ENCODE data around the gene ACTN3.
"Not testable (repeated sequence)": the region's sequence is repeated elsewhere in the genome, so short reads cannot be mapped to it uniquely, and the experiment has no call there.

ACTN3 gene

GRCh38 chr11:66598993-66599392 is 52.3 kb downstream of the ACTN3 start:
- no peak for DNase-seq (ENCODE audit: low read depth, low spot score)

- no peak for DNase-seq (ENCODE audit: low read depth, low spot score)
Observed at GRCh38 chr11:66600219-66600618, 53.5 kb downstream of the ACTN3 start.

GRCh38 chr11:66600631-66601233 is 54.0 kb downstream of the ACTN3 start:
- DNase-seq (ENCODE audit: low read depth, low spot score), result no peak

- no peak for DNase-seq (ENCODE audit: low read depth, low spot score)
Observed at GRCh38 chr11:66603072-66603471, 56.4 kb downstream of the ACTN3 start.

- DNase-seq (ENCODE audit: low read depth, low spot score), result no peak
Observed at GRCh38 chr11:66604155-66604554, 57.5 kb downstream of the ACTN3 start.

GRCh38 chr11:66606608-66607007 is 59.9 kb downstream of the ACTN3 start:
- DNase-seq (ENCODE audit: low read depth, low spot score), result not testable (repeated sequence)

- no peak for DNase-seq (ENCODE audit: low read depth, low spot score)
Observed at GRCh38 chr11:66607126-66607834, 60.6 kb downstream of the ACTN3 start.

GRCh38 chr11:66609721-66610617 is 63.3 kb downstream of the ACTN3 start:
- no peak for DNase-seq (ENCODE audit: low read depth, low spot score)

- DNase-seq (ENCODE audit: low read depth, low spot score), result no peak
Observed at GRCh38 chr11:66612458-66612857, 65.8 kb downstream of the ACTN3 start.

Measured in activated CD4-positive, CD25-positive, alpha-beta regulatory T cell treated with anti-CD3 and anti-CD28 coated beads, Interleukin-2, amount 50 U/mL, for 16 hours (primary cell).